ENCODE results near the gene NR2F2.

The NR2F2 gene

GRCh38 chr15:96316953-96317629 is 13.4 kb upstream of the NR2F2 start:
- H3K4me1 ChIP-seq (ENCODE audit: insufficient read depth, insufficient read length), result peaks cover 4% of the 10 kb centered on the region
- H3K36me3 ChIP-seq (ENCODE audit: insufficient read depth, insufficient read length, low read length), result no peaks in the 10 kb centered on the region
- peaks cover 37% of the 10 kb centered on the region for H3K27me3 ChIP-seq (ENCODE audit: insufficient read depth, insufficient read length)
- no peak overlapping the region for H3K9ac ChIP-seq (ENCODE audit: insufficient read length, low read depth)
- no peak for DNase-seq (ENCODE audit: low read depth, low spot score)
- H3K9me3 ChIP-seq (ENCODE audit: insufficient read depth, low read length), result no peaks in the 10 kb centered on the region
- TF ChIP-seq ZNF274 (IDR thresholded peaks at IDR 0.05; ENCODE audit: low read depth, low read length), result no peak
- no peak for TF ChIP-seq SUZ12 (IDR thresholded peaks at IDR 0.05; ENCODE audit: extremely low read depth, insufficient read depth, insufficient read length)
- no peak for TF ChIP-seq YY1 (IDR thresholded peaks at IDR 0.05; ENCODE audit: insufficient read depth, insufficient read length)
- H3K4me3 ChIP-seq (ENCODE audit: insufficient read length, low read depth), result no peak overlapping the region

DNA sequence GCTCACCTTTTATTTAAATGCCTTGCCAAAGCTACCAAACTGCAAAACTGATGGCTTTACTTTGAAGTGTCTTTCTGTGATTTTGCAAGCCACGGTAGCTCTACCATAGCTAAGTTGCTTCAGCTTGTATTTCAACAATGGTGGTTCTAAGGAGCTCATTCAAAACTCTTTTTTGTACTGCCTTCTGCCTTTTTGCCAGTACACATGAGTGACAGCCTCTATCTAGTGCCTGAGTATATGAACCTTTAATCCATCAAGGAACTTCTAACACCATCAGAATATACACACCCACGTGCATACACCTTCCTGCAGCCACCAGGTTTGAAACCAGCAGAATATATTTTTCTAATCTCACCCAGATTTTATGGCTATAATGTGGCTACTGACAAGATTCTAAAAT is 10.4 kb upstream of the NR2F2 start:
- Histone ChIP-seq H3K36me3 (ENCODE audit: insufficient read depth, insufficient read length, low read length) (no peaks in the 10 kb centered on the region), H3K9me3 (ENCODE audit: insufficient read depth, low read length) (no peaks in the 10 kb centered on the region), H3K4me3 (ENCODE audit: insufficient read length, low read depth) (no peak overlapping the region), H3K27me3 (ENCODE audit: insufficient read depth, insufficient read length) (peaks cover 67% of the 10 kb centered on the region), H3K9ac (ENCODE audit: insufficient read length, low read depth) (no peak overlapping the region), H3K4me1 (ENCODE audit: insufficient read depth, insufficient read length) (peaks cover 4% of the 10 kb centered on the region)
- no peak for TF ChIP-seq SUZ12 (IDR thresholded peaks at IDR 0.05; ENCODE audit: extremely low read depth, insufficient read depth, insufficient read length)
- no peak for TF ChIP-seq ZNF274 (IDR thresholded peaks at IDR 0.05; ENCODE audit: low read depth, low read length)
- TF ChIP-seq YY1 (IDR thresholded peaks at IDR 0.05; ENCODE audit: insufficient read depth, insufficient read length), result no peak
- DNase-seq (ENCODE audit: low read depth, low spot score), result no peak

DNA sequence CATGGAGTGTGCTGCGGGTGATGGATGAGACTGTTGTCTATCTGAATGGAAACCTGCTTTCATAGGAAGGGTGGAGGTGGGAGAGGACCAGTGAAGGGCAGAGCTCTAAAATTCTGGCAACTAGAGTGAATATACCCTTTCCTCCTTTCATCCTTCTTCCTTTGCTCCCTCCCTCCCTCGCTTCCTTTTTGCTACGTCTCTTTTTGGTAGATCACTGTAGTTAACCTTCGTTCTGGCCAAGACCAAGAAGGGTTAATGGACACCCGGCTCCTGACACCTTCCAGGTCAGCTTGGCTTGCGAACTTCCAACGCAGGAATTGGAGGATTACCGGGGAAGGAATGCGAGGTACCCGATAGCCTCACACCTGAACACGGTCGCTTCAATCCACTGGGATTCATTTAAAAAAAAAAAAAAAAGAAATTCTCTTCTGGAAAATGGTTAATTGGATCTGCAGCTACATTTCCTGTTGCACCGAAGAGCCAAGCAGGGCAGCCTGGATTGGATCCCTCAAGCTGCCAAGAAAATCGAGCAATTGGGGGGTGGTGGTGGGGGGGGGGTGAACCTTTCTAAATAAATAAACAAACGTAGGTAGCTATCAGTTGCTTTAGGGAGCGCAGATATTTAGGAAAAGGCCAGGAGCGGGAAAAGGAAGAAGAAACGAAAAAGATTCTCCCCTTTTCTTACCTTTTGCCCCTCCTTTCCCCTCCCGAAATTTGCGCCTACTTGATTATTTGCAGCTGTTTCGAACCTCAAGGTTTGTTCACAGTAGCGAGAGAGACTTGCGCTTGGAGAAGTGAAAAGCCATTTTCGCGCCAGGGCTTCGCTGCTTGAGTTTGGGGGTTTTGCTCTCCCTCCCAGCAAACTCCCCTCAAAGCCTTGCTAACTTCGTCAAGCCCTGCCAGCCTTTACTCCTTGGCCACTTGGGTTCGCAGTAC is 9.5 kb upstream of the NR2F2 start:
- peaks cover 4% of the 10 kb centered on the region for H3K4me1 ChIP-seq (ENCODE audit: insufficient read depth, insufficient read length)
- no peak for DNase-seq (ENCODE audit: low read depth, low spot score)
- TF ChIP-seq SUZ12 (IDR thresholded peaks at IDR 0.05; ENCODE audit: extremely low read depth, insufficient read depth, insufficient read length) (no peak), YY1 (IDR thresholded peaks at IDR 0.05; ENCODE audit: insufficient read depth, insufficient read length) (no peak), ZNF274 (IDR thresholded peaks at IDR 0.05; ENCODE audit: low read depth, low read length) (no peak)
- H3K4me3 ChIP-seq (ENCODE audit: insufficient read length, low read depth), result peak overlapping the region; percentile 36
- H3K36me3 ChIP-seq (ENCODE audit: insufficient read depth, insufficient read length, low read length), result no peaks in the 10 kb centered on the region
- no peaks in the 10 kb centered on the region for H3K9me3 ChIP-seq (ENCODE audit: insufficient read depth, low read length)
- H3K27me3 ChIP-seq (ENCODE audit: insufficient read depth, insufficient read length), result peaks cover 75% of the 10 kb centered on the region
- H3K9ac ChIP-seq (ENCODE audit: insufficient read length, low read depth), result peak overlapping the region; percentile 44

GRCh38 chr15:96321639-96322535 is 8.6 kb upstream of the NR2F2 start:
- H3K4me1 ChIP-seq (ENCODE audit: insufficient read depth, insufficient read length), result peaks cover 4% of the 10 kb centered on the region
- H3K9ac ChIP-seq (ENCODE audit: insufficient read length, low read depth), result peak overlapping the region; percentile 61
- H3K36me3 ChIP-seq (ENCODE audit: insufficient read depth, insufficient read length, low read length), result no peaks in the 10 kb centered on the region
- peak overlapping the region; percentile 36 for H3K4me3 ChIP-seq (ENCODE audit: insufficient read length, low read depth)
- H3K9me3 ChIP-seq (ENCODE audit: insufficient read depth, low read length), result no peaks in the 10 kb centered on the region
- DNase-seq (ENCODE audit: low read depth, low spot score), result no peak
- H3K27me3 ChIP-seq (ENCODE audit: insufficient read depth, insufficient read length), result peaks cover 85% of the 10 kb centered on the region
- TF ChIP-seq ZNF274 (IDR thresholded peaks at IDR 0.05; ENCODE audit: low read depth, low read length), result no peak
- TF ChIP-seq SUZ12 (IDR thresholded peaks at IDR 0.05; ENCODE audit: extremely low read depth, insufficient read depth, insufficient read length), result peak; percentile 86
- TF ChIP-seq YY1 (IDR thresholded peaks at IDR 0.05; ENCODE audit: insufficient read depth, insufficient read length), result no peak

DNA sequence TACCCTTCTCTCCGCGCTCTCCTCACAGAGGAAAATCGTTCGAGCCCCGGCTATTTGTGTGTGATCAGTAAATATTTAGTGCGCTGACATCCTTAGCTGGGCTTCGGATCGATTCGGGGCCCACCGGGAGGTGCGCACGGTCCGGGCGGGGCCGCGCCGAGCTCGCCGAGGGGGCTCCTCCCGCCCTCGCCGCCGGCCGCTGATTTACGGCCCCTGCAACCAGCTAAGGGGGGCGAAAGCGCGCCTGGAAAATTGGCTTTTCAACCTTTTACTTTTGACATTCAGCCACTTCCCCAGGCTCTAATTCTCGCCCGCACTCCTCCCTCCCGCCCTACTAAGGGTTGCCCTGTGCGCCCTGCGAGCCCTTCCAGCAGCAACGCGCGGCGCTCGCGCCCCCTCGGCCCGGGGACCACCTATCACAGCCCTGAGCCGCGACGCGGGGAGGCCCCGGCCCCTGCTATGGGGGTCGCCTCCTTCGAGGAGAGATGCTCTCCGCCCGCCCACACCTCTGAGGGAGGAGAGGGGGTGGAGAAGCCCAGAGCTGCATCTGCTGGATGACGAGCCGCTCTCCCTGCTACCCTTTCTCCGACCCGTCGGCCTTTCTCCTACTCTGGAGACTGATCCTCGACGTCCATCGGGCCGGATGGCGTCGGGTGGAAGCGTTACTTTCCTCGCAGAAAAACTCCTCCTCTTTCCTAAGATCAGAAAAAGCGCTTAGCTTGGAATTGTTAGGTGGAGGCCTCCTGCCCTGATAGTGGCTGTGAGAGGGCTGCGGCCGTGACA is 7.8 kb upstream of the NR2F2 start:
- peak overlapping the region; percentile 61 for H3K9ac ChIP-seq (ENCODE audit: insufficient read length, low read depth)
- peaks cover 92% of the 10 kb centered on the region for H3K27me3 ChIP-seq (ENCODE audit: insufficient read depth, insufficient read length)
- no peaks in the 10 kb centered on the region for H3K9me3 ChIP-seq (ENCODE audit: insufficient read depth, low read length)
- H3K36me3 ChIP-seq (ENCODE audit: insufficient read depth, insufficient read length, low read length), result no peaks in the 10 kb centered on the region
- peak overlapping the region; percentile 36 for H3K4me3 ChIP-seq (ENCODE audit: insufficient read length, low read depth)
- DNase-seq (ENCODE audit: low read depth, low spot score), result no peak
- TF ChIP-seq ZNF274 (IDR thresholded peaks at IDR 0.05; ENCODE audit: low read depth, low read length), result no peak
- TF ChIP-seq SUZ12 (IDR thresholded peaks at IDR 0.05; ENCODE audit: extremely low read depth, insufficient read depth, insufficient read length), result no peak
- no peak for TF ChIP-seq YY1 (IDR thresholded peaks at IDR 0.05; ENCODE audit: insufficient read depth, insufficient read length)
- H3K4me1 ChIP-seq (ENCODE audit: insufficient read depth, insufficient read length), result peaks cover 4% of the 10 kb centered on the region
